Mesenchymal stem cell (in vitro differentiated cells and primary cell): Measurements from ENCODE around the gene CEP89.

Source experiments
- DNase-seq: peaks from one replicate; pipeline ENCODE4 v3.0.0-alpha.2; 2013
- H2AFZ ChIP-seq: one replicate; pipeline ENCODE4 v1.6.1; 2013; ENCODE audit warnings: low read depth, mild to moderate bottlenecking, control low read depth, inconsistent platforms, low read length, moderate library complexity
- H2AK5ac ChIP-seq: 2 replicates; pipeline ENCODE4 v1.6.1; 2013; ENCODE audit warnings: low read length, moderate library complexity, mild to moderate bottlenecking, inconsistent platforms; ENCODE audit not compliant: severe bottlenecking
- H2BK120ac ChIP-seq: one replicate; pipeline ENCODE4 v1.6.1; 2013; ENCODE audit warnings: low read depth, mild to moderate bottlenecking, inconsistent platforms, low read length, moderate library complexity
- H2BK12ac ChIP-seq, 2 experiments: one replicate each; pipeline ENCODE4 v1.6.1; 2013; ENCODE audit warnings: inconsistent platforms in 2 of 2, low read length in 2 of 2, mild to moderate bottlenecking in 2 of 2, moderate library complexity in 2 of 2, control low read depth in 1 of 2
- H2BK15ac ChIP-seq: one replicate; pipeline ENCODE4 v1.6.1; 2013; ENCODE audit warnings: mild to moderate bottlenecking, low read depth, inconsistent platforms; ENCODE audit not compliant: poor library complexity, severe bottlenecking
- H2BK5ac ChIP-seq: 2 replicates; pipeline ENCODE4 v1.6.1; 2013; ENCODE audit warnings: low read depth, mild to moderate bottlenecking, low read length, control low read depth, inconsistent platforms; ENCODE audit not compliant: poor library complexity, severe bottlenecking
- H3K14ac ChIP-seq, 2 experiments: one replicate each; pipeline ENCODE4 v1.6.1; 2013; ENCODE audit warnings: inconsistent platforms in 2 of 2, low read length in 2 of 2, control low read depth in 1 of 2, mild to moderate bottlenecking in 1 of 2, moderate library complexity in 1 of 2
- H3K18ac ChIP-seq, 2 experiments: one replicate each; pipeline ENCODE4 v1.6.1; 2013; ENCODE audit warnings: inconsistent platforms in 2 of 2, low read length in 2 of 2, control low read depth in 1 of 2, low read depth in 1 of 2, mild to moderate bottlenecking in 1 of 2
- H3K23ac ChIP-seq, 2 experiments: one replicate each; pipeline ENCODE4 v1.6.1; 2013; ENCODE audit warnings: inconsistent platforms in 2 of 2, low read length in 2 of 2, mild to moderate bottlenecking in 2 of 2, moderate library complexity in 2 of 2, control low read depth in 1 of 2
- H3K27ac ChIP-seq: 2 replicates; pipeline ENCODE4 v1.5.1; 2013; ENCODE audit warnings: mild to moderate bottlenecking, moderate library complexity, low read length, control low read depth, inconsistent platforms; ENCODE audit not compliant: poor library complexity, severe bottlenecking
- H3K27me3 ChIP-seq, 2 experiments: 2 replicates each; pipeline versions ENCODE4 v1.6.1 to v1.7.0; 2013; ENCODE audit warnings: low read length in 2 of 2, mild to moderate bottlenecking in 2 of 2, moderate library complexity in 2 of 2, control low read depth in 1 of 2, inconsistent platforms in 1 of 2; ENCODE audit not compliant: control insufficient read depth in 1 of 2, insufficient read depth in 1 of 2
- H3K36me3 ChIP-seq, 2 experiments: 2 replicates each; pipeline versions ENCODE4 v1.6.1 to v1.7.0; 2013; ENCODE audit warnings: low read length in 2 of 2, control low read depth in 1 of 2, inconsistent platforms in 1 of 2, low read depth in 1 of 2, mild to moderate bottlenecking in 1 of 2; ENCODE audit not compliant: insufficient read depth in 2 of 2, control insufficient read depth in 1 of 2
- H3K4ac ChIP-seq, 2 experiments: one replicate each; pipeline ENCODE4 v1.6.1; 2013; ENCODE audit warnings: inconsistent platforms in 2 of 2, low read length in 2 of 2, mild to moderate bottlenecking in 2 of 2, moderate library complexity in 2 of 2, control low read depth in 1 of 2, low read depth in 1 of 2
- H3K4me1 ChIP-seq: 2 replicates; pipeline ENCODE4 v1.6.1; 2013; ENCODE audit warnings: low read depth, low read length, control low read depth; ENCODE audit not compliant: control insufficient read depth, insufficient read depth
- H3K4me2 ChIP-seq: 2 replicates; pipeline ENCODE4 v1.6.1; 2013; ENCODE audit warnings: low read length, mild to moderate bottlenecking, inconsistent platforms; ENCODE audit not compliant: poor library complexity, severe bottlenecking
- H3K4me3 ChIP-seq, 2 experiments: 2 replicates each; pipeline versions ENCODE4 v1.5.1 to v1.7.0; 2013; ENCODE audit warnings: low read length in 2 of 2, mild to moderate bottlenecking in 2 of 2, control low read depth in 1 of 2, low read depth in 1 of 2; ENCODE audit not compliant: insufficient read depth in 1 of 2
- H3K79me1 ChIP-seq: replicated peaks from 2 replicates; pipeline ENCODE4 v1.6.1; 2013; ENCODE audit warnings: mild to moderate bottlenecking, control low read depth, low read length, inconsistent platforms; ENCODE audit not compliant: poor library complexity, severe bottlenecking
- H3K9ac ChIP-seq: 2 replicates; pipeline ENCODE4 v1.7.0; 2013; ENCODE audit warnings: mild to moderate bottlenecking, low read length, moderate library complexity
- H3K9me3 ChIP-seq: 2 replicates; pipeline ENCODE4 v1.7.0; 2013; ENCODE audit warnings: mild to moderate bottlenecking, low read length; ENCODE audit not compliant: control insufficient read depth
- H4K8ac ChIP-seq: one replicate; pipeline ENCODE4 v1.6.1; 2013; ENCODE audit warnings: inconsistent platforms, mild to moderate bottlenecking, low read length, moderate library complexity
- H4K91ac ChIP-seq: one replicate; pipeline ENCODE4 v1.6.1; 2013; ENCODE audit warnings: mild to moderate bottlenecking, low read length, inconsistent platforms
- WGBS: methylation state at CpG from one replicate; pipeline ENCODE4 v1.1.7; 2013; ENCODE audit warnings: mixed read lengths; 5-methylcytosine and 5-hydroxymethylcytosine counted together

Gene CEP89

DNA sequence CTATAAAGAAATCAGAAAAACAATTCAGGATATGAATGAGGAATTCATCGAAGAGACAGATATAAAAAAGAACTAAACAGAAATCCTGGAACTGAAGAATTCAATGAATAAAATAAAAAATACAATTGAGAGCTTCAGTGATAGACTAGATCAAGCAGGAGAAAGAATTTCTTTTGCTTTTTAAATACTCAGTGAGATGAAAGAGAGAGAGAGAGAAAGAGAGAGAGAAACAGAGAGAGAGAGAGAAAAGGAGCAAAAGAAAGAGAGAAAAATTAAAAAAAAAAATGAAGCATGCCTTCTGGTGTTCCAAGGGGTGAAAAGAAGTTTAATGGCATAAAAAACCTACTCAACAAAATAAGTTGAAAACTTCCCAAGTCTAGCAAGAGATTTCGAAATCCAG is 80.1 kb downstream of the CEP89 start:
- no CpG with 5 or more reads among the region's 2 CpGs for WGBS
- Histone ChIP-seq H3K9me3 (peaks cover 24% of the 10 kb centered on the region), H3K4me2 (no peak overlapping the region)

DNA sequence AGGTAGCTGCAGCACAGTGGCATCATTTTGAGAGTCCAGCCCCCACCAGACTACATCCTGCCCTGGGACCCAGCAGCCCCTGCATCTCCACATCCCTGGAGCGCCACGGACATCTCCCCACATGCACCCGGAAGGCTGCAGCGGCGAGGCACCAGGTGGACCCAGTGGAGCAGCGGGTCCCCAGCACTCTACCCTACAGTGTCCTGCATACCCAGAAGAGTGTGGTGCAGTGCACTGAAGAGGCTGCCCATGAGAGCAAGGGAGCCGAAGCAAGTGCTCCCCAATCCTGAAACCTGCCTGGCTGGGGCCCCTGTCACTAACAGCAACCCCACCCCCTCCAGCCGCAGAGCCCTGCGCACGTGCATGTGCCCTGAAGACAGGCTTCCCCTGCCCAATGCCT is 80.9 kb downstream of the CEP89 start:
- Histone ChIP-seq H2AFZ (no peak overlapping the region), H2BK5ac (no peak overlapping the region), H2BK12ac (no peak overlapping the region), H3K4me2 (no peak overlapping the region), H4K8ac (no peak overlapping the region), H3K18ac (no peak overlapping the region), H3K23ac (no peak overlapping the region), H3K14ac (no peak overlapping the region), H3K27me3 (no peaks in the 10 kb centered on the region), H4K91ac (no peak overlapping the region), H3K4me1 (peaks cover 1% of the 10 kb centered on the region), H3K9ac (no peak overlapping the region), H3K79me1 (peaks cover 17% of the 10 kb centered on the region), H2BK15ac (no peak overlapping the region), H3K4ac (no peak overlapping the region), H3K36me3 (peaks cover 33 to 48% of the 10 kb centered on the region in 2 experiments), H3K9me3 (peaks cover 24% of the 10 kb centered on the region), H3K27ac (no peak overlapping the region), H3K4me3 (peak overlapping the region in 1 of 2 experiments; percentile 1), H2AK5ac (no peak overlapping the region), H2BK120ac (no peak overlapping the region)
- no peak for DNase-seq
- WGBS: 99% methylated on average over 10 of the region's 10 CpGs

More for the DNA sequence above, 80.1 kb downstream of the CEP89 start:
- H3K18ac ChIP-seq: no peak overlapping the region
- no peak overlapping the region for H2BK15ac ChIP-seq
- H2BK5ac ChIP-seq: no peak overlapping the region
- H4K8ac ChIP-seq: no peak overlapping the region
- peaks cover 17% of the 10 kb centered on the region for H3K79me1 ChIP-seq
- no peaks in the 10 kb centered on the region for H3K27me3 ChIP-seq
- H2BK120ac ChIP-seq: no peak overlapping the region
- no peak for DNase-seq
- peaks cover 1% of the 10 kb centered on the region for H3K4me1 ChIP-seq
- H3K36me3 ChIP-seq: peaks cover 31 to 47% of the 10 kb centered on the region in 2 experiments
- no peak overlapping the region for H2BK12ac ChIP-seq
- no peak overlapping the region for H3K9ac ChIP-seq
- H2AFZ ChIP-seq: no peak overlapping the region
- no peak overlapping the region for H2AK5ac ChIP-seq
- H4K91ac ChIP-seq: no peak overlapping the region
- H3K23ac ChIP-seq: no peak overlapping the region
- H3K27ac ChIP-seq: no peak overlapping the region
- H3K14ac ChIP-seq: no peak overlapping the region
- no peak overlapping the region for H3K4me3 ChIP-seq
- H3K4ac ChIP-seq: no peak overlapping the region

DNA sequence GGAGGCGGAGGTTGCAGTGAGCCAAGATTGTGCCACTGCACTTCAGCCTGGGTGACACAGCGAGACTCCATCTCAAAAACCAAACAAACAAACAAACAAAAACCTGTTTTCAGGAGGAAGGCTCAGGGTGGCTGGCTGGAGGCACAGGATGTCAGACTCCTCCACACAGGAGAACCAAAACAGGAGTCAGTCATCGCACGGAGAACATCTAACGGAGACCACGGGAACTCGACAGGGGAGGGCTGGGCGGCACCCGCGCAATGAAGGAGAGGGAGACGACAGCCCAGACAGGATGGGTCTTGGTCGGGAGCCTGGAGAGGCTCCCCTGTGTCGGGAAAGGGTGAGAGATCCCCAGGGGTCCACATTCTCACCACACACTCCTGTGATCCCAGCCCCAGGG is 81.4 kb downstream of the CEP89 start:
- H4K8ac ChIP-seq: no peak overlapping the region
- H3K79me1 ChIP-seq: peaks cover 17% of the 10 kb centered on the region
- peaks cover 24% of the 10 kb centered on the region for H3K9me3 ChIP-seq
- no peak overlapping the region for H3K23ac ChIP-seq
- no peak overlapping the region for H4K91ac ChIP-seq
- H3K4me3 ChIP-seq: no peak overlapping the region
- H3K4me2 ChIP-seq: no peak overlapping the region
- H3K14ac ChIP-seq: no peak overlapping the region
- no peak overlapping the region for H2AFZ ChIP-seq
- WGBS: 96% methylated on average over 13 of the region's 13 CpGs
- no peak overlapping the region for H2AK5ac ChIP-seq
- H3K4ac ChIP-seq: no peak overlapping the region
- H3K4me1 ChIP-seq: peaks cover 1% of the 10 kb centered on the region
- H3K27me3 ChIP-seq: no peaks in the 10 kb centered on the region
- H3K27ac ChIP-seq: no peak overlapping the region
- no peak overlapping the region for H2BK120ac ChIP-seq
- no peak overlapping the region for H3K18ac ChIP-seq
- no peak for DNase-seq
- H3K9ac ChIP-seq: no peak overlapping the region
- peaks cover 34 to 52% of the 10 kb centered on the region in 2 experiments for H3K36me3 ChIP-seq
- no peak overlapping the region for H2BK5ac ChIP-seq
- no peak overlapping the region for H2BK12ac ChIP-seq
- no peak overlapping the region for H2BK15ac ChIP-seq

DNA sequence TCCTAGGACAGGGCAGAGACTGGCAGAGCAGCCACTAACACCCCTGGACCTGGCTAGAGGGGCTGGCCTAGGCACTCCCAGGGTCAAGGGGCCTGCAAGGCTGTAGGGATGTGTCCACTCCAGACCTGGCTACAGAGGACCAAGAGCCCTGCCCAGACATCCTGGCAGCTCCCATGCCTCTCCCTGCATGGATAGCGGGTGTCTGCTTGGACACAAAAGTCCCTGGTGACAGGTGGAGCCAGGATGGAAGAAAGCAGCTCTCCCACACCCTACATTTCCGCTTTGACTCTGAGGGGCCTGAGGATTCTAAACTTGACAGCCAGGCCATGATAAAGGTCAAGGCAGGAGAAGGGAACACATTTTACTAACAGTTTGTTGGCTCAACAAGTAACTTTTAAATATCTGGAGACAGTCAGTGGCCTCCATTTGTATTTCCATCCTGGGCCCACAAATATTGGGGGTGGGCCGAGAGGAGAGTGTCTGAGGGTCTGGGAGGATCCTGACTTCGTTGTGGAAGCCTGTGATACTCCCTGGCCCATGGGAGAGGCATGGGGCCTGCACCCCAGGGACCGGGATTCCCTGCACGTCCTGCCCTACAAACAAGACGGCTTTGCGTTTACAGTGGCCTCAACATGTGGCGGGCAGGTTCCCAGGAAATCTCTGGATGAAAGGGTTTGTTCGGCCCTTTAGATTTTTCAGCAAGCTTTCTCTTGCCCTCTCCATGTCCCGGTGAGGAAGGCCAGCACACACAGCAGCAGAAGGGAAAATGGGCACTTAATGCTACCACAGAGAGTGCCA is 82.4 kb downstream of the CEP89 start:
- Histone ChIP-seq H3K36me3 (peaks cover 34 to 48% of the 10 kb centered on the region in 2 experiments), H2AK5ac (no peak overlapping the region), H2BK5ac (no peak overlapping the region), H3K4me2 (no peak overlapping the region), H2AFZ (no peak overlapping the region), H4K91ac (no peak overlapping the region), H3K4me1 (peaks cover 1% of the 10 kb centered on the region), H3K9me3 (peaks cover 22% of the 10 kb centered on the region), H3K23ac (no peak overlapping the region), H3K9ac (no peak overlapping the region), H4K8ac (no peak overlapping the region), H3K79me1 (peaks cover 16% of the 10 kb centered on the region), H2BK12ac (no peak overlapping the region), H3K18ac (no peak overlapping the region), H2BK120ac (no peak overlapping the region), H3K14ac (peak overlapping the region in 1 of 2 experiments; percentile 49), H3K4ac (no peak overlapping the region), H3K4me3 (no peak overlapping the region), H2BK15ac (no peak overlapping the region), H3K27ac (no peak overlapping the region), H3K27me3 (no peaks in the 10 kb centered on the region)
- DNase-seq: no peak
- 94% methylated on average over 10 of the region's 11 CpGs for WGBS
